BE2C (cell line): Measurements from ENCODE around the gene CD300LB.
A peak's percentile ranks its signal among the peaks of the same experiment; 100 is the strongest.

Experiments used
- DNase-seq: peaks from one replicate; pipeline ENCODE4 v3.0.0-alpha.2; 2020
- H3K27me3 ChIP-seq: fragments of 250-450 bp; sonication (Bioruptor Pico); 2 replicates; pipeline ENCODE4 v1.5.1; 2020; ENCODE audit warnings: mild to moderate bottlenecking
- H3K36me3 ChIP-seq: fragments of 250-450 bp; sonication (Bioruptor Pico); 2 replicates; pipeline ENCODE4 v1.5.1; 2020; ENCODE audit warnings: mild to moderate bottlenecking
- H3K4me1 ChIP-seq: fragments of 250-450 bp; sonication (Bioruptor Pico); 2 replicates; pipeline ENCODE4 v1.5.1; 2020
- H3K4me3 ChIP-seq: 2 replicates; pipeline ENCODE4 v1.5.1; 2011; ENCODE audit warnings: low read depth, low read length
- H3K9me3 ChIP-seq: fragments of 250-450 bp; sonication (Bioruptor Pico); 2 replicates; pipeline ENCODE4 v1.5.1; 2020
- CTCF ChIP-seq: IDR thresholded peaks from 2 replicates; pipeline ENCODE4 v1.5.1; 2012; ENCODE audit warnings: mild to moderate bottlenecking, low read depth, low read length

The CD300LB gene

GRCh38 chr17:74571621-74572270 lies 40.5 kb upstream of the CD300LB start:
- H3K36me3 ChIP-seq = no peaks in the 10 kb centered on the region
- DNase-seq = no peak
- H3K9me3 ChIP-seq = no peaks in the 10 kb centered on the region
- TF ChIP-seq CTCF = no peak
- H3K27me3 ChIP-seq = peaks cover 7% of the 10 kb centered on the region
- no peaks in the 10 kb centered on the region for H3K4me1 ChIP-seq
- no peak overlapping the region for H3K4me3 ChIP-seq

- no peak for DNase-seq
- no peak overlapping the region for H3K4me3 ChIP-seq
- no peaks in the 10 kb centered on the region; the same call in 1 of the 2 replicates for H3K27me3 ChIP-seq
- H3K36me3 ChIP-seq = no peaks in the 10 kb centered on the region
- TF ChIP-seq CTCF = no peak
- no peaks in the 10 kb centered on the region for H3K4me1 ChIP-seq
- no peaks in the 10 kb centered on the region for H3K9me3 ChIP-seq
These were observed 38.0 kb upstream of the CD300LB start for GRCh38 chr17:74569020-74570003.

- no peak for DNase-seq
- no peak for TF ChIP-seq CTCF
- Histone ChIP-seq H3K4me1 (no peaks in the 10 kb centered on the region), H3K36me3 (no peaks in the 10 kb centered on the region), H3K4me3 (no peak overlapping the region), H3K27me3 (peaks cover 4% of the 10 kb centered on the region; the same call in 1 of the 2 replicates), H3K9me3 (no peaks in the 10 kb centered on the region)
These were observed 37.0 kb upstream of the CD300LB start for GRCh38 chr17:74568106-74568873.

GRCh38 chr17:74567397-74567796 lies 36.1 kb upstream of the CD300LB start, which contains the start of gene CD300H:
Gene CD300H, minus strand, starts transcription at chr17:74567509.
- no peak within 1 kb of the TSS for H3K4me3 ChIP-seq
- H3K4me1 ChIP-seq = no peaks in the 10 kb centered on the region
- no peaks in the 10 kb centered on the region for H3K36me3 ChIP-seq
- peaks cover 4% of the 10 kb centered on the region for H3K27me3 ChIP-seq
- H3K9me3 ChIP-seq = no peaks in the 10 kb centered on the region
- DNase-seq = no peak
- no peak for TF ChIP-seq CTCF

GRCh38 chr17:74566132-74566753 lies 35.0 kb upstream of the CD300LB start:
- H3K4me3 ChIP-seq = no peak overlapping the region

More at GRCh38 chr17:74566132-74566753, 35.0 kb upstream of the CD300LB start:
- H3K4me1 ChIP-seq = no peaks in the 10 kb centered on the region
- DNase-seq = peak; percentile 65
- peak; percentile 78 for TF ChIP-seq CTCF
- H3K27me3 ChIP-seq = peaks cover 4% of the 10 kb centered on the region
- H3K36me3 ChIP-seq = no peaks in the 10 kb centered on the region
- no peaks in the 10 kb centered on the region for H3K9me3 ChIP-seq
